IPS-18c (cell line): ENCODE measurements around the gene GNB5.

ENCODE experiments used
- H3K4me3 ChIP-seq: 2 replicates; pipeline ENCODE4 v1.7.0; 2013; ENCODE audit warnings: low read depth, mild to moderate bottlenecking, low read length, moderate library complexity; ENCODE audit not compliant: insufficient read depth
- H3K9me3 ChIP-seq: one replicate; pipeline ENCODE4 v1.6.1; 2013; ENCODE audit warnings: mild to moderate bottlenecking, low read length, moderate library complexity; ENCODE audit not compliant: control insufficient read depth, insufficient read depth

GNB5 gene

DNA sequence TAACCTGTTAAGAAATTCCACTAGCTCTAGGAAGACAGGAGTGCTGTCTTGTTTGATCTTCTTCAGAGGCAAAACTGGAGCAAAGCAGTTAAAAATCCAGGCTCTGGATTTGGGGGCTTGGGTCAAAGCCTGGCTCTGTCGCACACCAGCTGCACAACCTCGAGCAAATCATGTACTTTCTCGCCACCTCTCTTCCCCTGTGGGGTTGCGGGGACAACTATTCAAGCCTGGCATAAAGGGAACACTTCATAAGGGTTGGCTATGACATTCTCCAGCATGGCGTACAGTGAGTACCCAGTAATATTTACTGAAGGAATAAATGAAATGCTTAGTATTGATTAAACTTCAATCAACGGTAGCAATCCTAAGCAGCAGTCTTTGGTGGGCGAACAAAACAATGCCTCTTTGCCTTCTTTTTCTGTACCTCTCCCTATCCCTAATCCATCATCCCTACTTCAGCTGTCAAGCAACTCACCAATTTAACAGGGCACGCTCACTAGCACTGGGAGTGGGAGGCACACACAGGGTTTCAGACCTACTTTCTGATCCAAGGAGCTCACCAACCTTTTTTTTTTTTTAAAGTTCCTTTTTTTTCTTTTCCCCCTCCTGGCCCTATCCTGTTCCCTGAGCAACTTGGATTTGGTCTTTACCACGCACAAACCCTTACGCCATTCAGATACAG lies 33.0 kb downstream of the GNB5 start:
- Histone ChIP-seq H3K4me3 (no peak overlapping the region), H3K9me3 (no peaks in the 10 kb centered on the region)

DNA sequence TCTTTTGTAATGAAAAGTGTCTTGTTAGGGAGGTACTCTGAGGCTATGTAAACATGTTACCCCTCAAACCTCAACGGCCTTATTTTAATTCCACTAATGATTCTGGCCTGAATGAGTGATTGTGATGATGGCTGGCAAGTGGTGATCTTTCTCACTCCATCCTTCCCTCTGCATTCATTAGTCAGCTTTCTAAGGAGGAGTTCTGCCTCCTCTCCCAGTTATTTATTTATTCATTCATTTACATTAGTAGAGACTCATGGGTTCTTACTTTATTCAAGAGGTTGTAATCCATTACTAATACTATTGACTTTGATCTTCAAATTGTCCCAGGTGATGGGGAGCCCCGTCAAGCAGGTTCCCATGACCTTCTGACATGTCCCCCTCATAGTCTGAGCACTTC lies 35.3 kb downstream of the GNB5 start:
- H3K9me3 ChIP-seq, result no peaks in the 10 kb centered on the region
- no peak overlapping the region for H3K4me3 ChIP-seq

DNA sequence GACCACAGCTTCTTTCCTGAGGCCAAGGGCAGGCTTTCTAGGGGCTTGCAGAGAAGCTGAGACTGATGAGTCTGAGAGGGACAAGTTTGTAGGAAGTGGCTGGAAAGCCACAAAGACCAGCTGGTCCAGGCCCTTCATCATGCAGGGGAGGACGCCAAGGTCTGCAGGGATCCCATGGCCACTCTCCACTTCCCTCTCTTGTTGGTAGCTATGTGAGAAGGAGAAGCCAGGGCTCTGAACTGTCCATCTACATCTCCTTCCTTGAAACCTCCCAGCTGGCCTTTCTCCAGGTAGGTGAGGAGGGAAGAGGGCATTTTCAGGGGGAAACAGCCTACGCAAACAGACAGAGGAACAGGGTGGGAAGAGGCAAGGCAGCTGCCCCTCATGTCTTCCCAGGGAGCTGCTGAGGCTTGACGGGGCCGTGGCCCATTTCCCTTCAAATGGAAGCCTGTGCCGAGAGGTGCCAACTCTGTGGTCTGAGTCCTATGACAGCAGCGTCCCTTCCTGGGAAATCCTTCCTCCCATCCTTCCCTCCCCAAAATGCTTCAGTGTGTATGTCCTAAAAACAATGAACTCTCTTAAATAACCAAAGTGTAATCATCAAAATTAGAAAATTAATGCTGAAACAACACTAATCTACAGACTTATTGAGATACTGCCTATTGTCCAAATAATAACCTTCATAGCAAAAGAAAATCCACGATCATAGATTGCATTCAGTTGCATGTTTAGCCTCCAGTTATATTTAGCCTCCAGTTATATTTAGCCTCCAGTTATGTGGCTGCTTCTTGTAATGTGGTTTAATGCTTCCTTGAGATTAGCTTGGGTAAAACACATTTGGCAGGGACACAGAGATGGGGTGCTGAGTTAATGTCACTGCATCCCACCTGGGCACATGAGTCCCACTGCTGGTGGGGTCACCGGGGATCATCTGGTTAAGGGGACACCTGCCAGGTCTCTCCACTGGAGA lies 36.0 kb downstream of the GNB5 start:
- Histone ChIP-seq H3K4me3 (no peak overlapping the region), H3K9me3 (no peaks in the 10 kb centered on the region)

DNA sequence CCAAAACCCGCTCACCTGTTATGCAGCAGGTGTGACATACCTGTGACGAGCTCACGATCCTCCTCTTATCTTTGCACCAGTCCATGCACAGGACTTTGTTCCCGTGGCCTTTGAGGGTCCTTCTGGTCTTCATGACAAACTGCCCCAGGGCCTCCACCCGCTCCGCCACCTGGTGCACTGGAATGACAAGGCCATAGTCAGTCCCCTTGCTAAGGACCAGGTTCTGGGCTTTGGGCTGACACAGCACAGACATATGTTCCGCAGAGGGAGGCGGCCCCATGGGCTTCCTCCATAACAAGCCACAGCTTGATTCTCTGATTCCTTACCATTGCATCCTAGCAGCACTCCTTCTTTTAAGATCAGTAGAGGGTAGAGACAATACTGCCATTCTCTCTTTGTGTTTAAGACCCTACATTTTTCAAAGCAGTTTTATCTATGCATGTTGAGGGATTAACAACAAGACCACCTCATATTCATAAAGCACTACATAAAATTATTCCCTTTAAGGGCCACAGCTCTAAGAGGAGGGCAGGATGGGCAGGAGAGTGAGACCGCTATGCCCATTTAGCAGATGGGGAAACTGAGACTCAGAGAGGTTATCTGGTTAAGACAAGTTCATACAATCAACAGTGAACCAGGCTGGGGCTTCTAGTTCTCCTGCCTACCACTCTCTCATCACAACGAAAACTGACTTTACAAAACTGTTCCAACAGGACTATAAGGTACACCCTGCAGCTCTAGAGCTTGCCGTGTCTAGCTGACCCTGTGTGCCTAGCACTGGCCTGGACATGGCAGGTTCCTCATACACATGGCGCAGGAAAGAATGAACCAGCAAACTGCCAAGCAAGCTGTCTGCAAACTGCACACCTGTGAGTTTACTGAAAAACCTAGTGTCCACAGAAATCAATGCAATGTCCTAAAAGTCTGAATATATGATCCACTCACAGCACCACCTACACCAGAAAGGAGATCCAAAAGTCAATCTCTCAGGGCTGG lies 37.0 kb downstream of the GNB5 start:
- H3K4me3 ChIP-seq, result no peak overlapping the region

DNA sequence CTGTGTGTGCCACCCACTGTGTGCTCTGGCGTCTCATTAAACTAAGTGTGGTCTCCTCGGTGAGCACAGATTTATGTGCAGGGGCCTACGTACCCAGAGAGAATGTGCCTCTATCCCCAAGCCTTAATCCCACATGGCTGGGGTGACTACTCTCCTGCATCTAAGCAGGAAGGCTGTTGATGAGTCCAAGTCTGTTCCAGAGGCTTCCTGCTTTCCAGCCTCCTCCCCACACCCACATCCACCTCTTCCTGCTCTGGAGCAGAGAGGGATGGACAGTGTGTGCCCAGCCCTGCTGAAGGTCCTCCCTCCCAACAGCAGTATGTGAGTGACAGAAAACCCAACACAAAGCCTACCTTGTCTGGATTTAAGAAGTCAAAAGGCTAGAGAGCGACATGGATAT lies 39.8 kb downstream of the GNB5 start:
- H3K4me3 ChIP-seq, result no peak overlapping the region
- no peaks in the 10 kb centered on the region for H3K9me3 ChIP-seq

More for the DNA sequence above, 37.0 kb downstream of the GNB5 start:
- no peaks in the 10 kb centered on the region for H3K9me3 ChIP-seq

DNA sequence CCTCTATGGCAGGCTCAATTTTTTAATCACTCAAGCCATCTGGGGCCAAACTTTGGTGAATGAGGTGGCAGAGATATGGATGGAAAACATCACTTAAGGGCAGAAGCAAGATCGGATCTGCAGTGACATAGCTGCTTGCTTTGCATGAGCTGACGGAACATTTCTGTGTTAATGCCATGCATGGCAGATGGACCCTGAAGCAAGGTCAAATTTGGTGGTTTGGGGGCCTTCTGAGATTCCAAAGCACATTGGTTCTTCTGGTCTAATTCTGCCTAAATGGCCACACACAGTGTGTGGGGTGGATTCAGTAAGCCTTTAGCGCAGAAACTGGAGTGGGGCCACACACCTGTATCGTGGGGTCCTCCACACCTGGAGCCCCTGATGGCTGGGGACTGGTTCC lies 40.3 kb downstream of the GNB5 start:
- Histone ChIP-seq H3K4me3 (no peak overlapping the region), H3K9me3 (no peaks in the 10 kb centered on the region)

DNA sequence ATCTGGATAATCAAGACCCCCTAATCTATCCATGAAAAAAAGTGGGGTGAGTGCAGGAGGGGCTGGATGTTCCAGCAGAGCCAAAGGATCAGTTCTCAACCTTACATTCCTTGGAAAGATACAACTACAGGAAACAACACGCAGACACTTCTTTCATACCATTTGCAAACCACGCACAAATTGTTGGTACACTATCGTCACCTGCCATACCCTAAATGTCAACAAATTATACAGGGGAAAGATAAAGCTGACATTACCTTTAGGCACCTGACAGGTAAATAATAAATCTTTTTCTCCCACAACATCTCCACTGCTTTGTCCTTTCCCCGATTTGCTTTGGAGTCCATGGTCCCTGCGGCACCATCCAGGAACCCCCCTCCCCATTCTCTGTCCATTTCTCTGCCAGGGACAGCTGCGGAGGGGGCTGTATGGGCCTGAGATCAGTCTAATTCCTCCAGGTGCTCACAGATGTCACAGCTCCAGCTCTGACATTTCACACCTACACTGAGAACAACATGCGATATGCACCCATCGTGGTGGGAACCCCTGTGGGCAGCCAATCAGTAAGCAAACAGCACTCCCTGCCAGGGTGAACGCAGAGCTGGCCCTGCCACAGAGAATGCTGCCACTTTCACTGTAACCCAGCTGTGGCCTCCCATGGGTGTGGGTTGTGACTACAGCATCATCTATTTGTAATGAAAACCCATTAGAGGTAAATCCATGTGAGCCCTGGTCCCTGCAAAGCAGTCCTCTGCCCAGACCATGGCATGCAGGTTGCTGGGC lies 41.0 kb downstream of the GNB5 start:
- no peak overlapping the region for H3K4me3 ChIP-seq
- H3K9me3 ChIP-seq, result no peaks in the 10 kb centered on the region

DNA sequence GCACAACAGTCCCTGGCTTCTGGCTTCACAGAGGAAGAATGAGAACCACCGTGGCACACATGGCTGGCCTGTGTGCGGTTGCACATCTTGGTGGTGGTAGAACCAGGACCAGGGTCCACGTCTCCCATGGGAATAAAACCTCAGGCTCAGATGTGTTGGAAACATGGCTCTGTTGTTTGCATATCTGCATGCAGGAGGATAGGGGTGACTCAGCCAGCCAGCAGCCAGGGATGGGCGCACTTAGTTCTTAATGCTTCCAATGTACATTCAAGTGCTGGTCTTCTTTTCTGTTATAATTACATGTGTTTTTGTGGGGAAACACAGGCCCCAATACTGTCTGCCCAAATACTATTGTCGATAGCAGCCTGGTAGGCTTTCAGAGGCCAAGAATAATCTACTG lies 42.8 kb downstream of the GNB5 start:
- Histone ChIP-seq H3K9me3 (no peaks in the 10 kb centered on the region), H3K4me3 (no peak overlapping the region)

DNA sequence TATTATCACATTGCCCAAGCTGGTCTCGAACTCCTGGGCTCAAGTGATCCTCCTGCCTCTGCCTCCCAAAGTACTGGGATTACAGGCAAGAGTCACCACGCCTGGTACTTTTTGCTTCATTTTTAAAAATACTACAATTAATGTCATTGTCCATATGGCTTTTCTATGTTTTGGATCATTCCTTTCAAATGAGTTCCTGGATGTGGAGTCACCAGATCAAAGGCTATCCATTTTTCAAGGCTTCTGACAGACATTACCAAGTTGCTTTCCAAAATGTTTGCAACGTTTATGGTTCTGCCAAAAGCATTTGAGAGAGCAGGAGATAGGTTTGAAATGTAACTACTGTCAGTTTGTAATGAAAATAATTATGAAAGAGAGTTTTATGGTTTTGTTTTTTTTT lies 44.4 kb downstream of the GNB5 start:
- no peak overlapping the region for H3K4me3 ChIP-seq
- H3K9me3 ChIP-seq, result no peaks in the 10 kb centered on the region

DNA sequence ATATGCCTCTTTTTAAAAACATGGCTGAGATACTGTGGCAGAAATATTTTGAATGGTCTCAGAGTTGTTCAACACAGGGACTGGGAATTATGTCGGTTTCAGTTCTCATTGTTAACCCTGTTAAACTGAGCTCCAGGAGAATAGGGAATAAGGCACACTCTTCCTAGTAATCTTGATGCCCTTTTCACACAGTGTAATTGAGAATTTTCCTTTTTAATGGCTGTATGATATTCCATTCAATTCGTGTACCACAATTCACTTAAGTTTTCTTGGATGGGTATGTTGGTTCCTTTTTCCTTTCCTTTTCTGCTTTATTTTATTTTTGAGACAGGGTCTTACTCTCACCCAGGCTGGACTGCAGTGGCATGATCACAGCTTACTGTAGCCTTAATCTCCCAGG lies 44.9 kb downstream of the GNB5 start:
- Histone ChIP-seq H3K4me3 (no peak overlapping the region), H3K9me3 (no peaks in the 10 kb centered on the region)

DNA sequence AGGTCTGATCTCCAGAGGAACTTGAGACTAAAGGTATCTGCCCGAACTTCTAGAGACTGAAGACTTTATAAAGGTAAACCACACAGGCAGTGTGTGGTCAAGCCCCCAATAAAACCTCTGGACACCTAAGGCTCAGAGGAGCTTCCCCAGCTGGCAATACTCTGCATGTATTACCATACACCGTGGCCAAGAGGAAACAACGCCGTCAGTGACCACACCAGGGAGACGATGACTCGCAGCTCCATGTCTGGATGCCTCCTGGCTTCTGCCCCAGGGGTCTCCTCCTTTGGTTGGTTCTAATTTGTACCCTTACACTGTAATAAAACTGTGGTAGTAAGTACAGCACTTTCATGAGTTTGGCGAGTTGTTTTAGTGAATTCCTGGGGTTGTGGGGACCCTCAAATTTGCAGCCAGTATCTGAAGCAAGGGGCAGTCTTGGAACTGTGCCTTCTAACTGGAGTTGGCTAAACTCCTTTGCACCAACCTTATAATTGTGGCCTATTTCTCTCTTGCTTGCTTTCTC lies 46.5 kb downstream of the GNB5 start:
- H3K4me3 ChIP-seq, result no peak overlapping the region
- H3K9me3 ChIP-seq, result no peaks in the 10 kb centered on the region

DNA sequence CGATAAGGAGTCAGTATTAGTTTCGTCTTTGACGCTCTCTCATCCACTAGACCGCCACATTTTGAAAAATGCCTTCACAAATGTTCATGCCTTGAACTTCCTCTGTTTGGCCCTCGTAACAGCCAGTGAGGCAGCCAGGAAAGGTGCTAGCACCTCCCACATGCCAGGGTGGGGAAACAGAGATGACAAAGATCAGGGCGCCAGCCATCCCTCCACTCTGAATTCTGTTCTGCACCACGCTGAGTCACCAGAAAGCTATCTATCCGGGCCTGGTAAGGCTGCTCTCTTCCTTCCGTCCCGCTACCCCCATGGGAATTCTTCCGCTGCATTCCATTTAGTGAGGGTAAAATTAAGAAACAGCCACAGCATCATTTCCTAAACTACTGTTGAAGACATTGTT lies 47.3 kb downstream of the GNB5 start:
- no peaks in the 10 kb centered on the region for H3K9me3 ChIP-seq
- H3K4me3 ChIP-seq, result no peak overlapping the region

DNA sequence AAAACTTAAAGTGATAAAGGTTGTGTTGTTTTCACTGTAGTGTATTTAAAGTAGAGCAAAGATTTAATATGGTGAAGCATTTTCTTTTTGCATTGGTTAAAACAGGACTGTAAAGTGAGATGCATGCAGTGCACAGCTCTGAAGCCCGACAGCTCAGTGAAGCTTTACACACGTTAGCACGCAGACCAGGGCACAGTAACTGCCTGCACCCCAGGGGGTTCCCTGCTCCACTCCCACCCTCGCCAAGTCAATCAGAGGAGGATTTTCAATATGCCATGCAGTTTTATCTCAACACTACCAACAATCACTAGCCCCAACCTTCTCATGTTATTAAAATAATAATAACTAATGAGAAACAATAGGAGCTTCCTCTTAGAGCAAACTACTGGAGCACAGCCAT lies 50.5 kb downstream of the GNB5 start:
- Histone ChIP-seq H3K4me3 (no peak overlapping the region), H3K9me3 (no peaks in the 10 kb centered on the region)

DNA sequence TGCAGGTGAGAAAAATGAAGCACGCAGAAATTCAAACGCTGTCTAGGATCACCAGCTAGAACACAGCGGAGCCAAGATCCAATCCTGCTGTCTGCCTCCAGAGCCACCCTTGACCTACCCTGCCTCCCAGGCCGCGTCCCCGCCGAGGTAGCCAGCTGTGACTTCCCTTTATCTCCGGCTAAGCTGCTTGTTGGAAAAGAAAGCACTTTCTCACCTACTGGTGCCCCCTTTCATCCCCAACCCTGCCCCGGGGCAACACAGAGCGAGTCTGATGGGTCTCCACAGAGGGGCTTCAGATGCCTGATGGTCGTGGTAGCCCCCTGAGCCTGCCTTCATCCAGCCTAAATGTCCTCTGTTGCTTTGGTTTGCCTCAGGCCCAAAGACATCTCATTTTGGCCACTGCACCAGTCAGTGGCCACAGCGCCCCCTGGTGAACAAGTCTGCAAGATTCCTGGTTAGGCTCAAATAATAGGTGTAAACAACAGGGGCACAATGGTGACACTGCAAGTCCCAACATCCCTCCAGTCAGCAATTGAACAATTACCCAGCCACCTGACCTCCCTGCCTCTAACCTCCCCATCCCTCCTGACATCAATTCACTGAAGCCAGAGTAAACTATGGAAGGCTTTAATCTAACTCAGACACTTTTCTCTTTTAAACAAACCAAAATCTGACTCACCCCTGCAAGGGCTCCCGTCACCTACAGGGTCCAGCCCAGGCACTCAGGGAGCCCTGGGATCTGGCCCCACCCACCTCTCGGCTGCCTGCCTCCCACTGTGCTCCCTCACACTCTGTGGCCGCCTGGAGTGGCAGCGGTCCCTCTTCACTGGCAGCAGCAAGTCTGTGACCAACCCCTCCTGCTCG lies 51.4 kb downstream of the GNB5 start:
- no peak overlapping the region for H3K4me3 ChIP-seq

DNA sequence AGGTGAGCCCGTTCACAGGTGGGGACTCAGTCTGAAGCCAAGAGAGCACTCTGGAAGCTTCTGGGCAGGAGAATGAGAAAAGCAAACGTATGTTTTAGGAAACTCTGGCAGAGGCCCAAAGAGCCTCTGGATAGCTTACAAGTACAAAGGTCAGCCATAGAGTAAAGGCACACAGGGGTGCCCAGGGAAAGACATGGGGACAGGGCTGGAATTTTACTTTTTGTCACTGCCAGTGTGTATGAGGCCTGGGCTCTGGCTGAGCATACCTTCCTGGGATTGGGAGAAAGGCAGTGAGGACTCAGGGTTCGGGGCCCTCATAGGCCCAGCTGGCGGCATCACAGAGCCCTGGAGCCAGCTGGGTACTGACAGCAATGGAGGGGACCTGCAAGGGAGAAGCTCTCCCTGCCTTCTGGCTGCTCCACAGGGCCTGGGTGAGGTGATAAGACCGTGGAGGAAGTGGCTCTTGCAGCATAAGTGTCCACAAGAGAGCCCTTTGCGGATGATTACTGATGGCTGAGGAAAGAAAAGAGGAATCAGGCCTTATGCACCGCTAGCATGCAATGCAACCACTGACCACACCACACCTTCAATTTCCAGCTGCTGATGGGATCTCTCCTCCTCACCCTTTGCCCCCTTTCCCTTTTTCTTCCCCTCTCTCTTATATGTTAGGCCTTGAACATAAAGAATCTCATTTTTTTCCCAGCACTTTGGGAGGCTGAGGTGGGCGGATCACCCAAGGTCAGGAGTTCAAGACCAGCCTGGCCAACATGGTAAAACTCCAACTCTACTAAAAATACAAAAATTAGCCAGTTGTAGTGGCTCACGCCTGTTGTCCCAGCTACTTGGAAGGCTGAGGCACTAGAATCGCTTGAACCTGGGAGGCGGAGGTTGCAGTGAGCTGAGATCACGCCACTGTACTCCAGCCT lies 53.5 kb downstream of the GNB5 start:
- H3K9me3 ChIP-seq, result no peaks in the 10 kb centered on the region
- no peak overlapping the region for H3K4me3 ChIP-seq

More for the DNA sequence above, 51.4 kb downstream of the GNB5 start:
- H3K9me3 ChIP-seq, result no peaks in the 10 kb centered on the region
